ENCODE results near the gene APOA1. TPM values are rescaled to one million over a fixed set of nuclear protein-coding genes. Genes with fewer than 3 reads are reported as not detected.
"Not testable (repeated sequence)": the region's sequence is repeated elsewhere in the genome, so short reads cannot be mapped to it uniquely, and the experiment has no call there.

Gene APOA1
- polyA plus RNA-seq, 1 of the 3 experiments (the other 2 are of a cell fraction), result 0.20 TPM

- no peak overlapping the region for H3K4me2 ChIP-seq
- H3K9ac ChIP-seq, result no peak overlapping the region
- no peak for TF ChIP-seq RAD21 (IDR thresholded peaks at IDR 0.05; ENCODE audit: low read length)
- TF ChIP-seq, protein P1, sequence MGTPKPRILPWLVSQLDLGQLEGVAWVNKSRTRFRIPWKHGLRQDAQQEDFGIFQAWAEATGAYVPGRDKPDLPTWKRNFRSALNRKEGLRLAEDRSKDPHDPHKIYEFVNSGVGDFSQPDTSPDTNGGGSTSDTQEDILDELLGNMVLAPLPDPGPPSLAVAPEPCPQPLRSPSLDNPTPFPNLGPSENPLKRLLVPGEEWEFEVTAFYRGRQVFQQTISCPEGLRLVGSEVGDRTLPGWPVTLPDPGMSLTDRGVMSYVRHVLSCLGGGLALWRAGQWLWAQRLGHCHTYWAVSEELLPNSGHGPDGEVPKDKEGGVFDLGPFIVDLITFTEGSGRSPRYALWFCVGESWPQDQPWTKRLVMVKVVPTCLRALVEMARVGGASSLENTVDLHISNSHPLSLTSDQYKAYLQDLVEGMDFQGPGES (IDR thresholded peaks at IDR 0.05; ENCODE audit: low read depth, low read length), result no peak
- TF ChIP-seq NRF1 (IDR thresholded peaks at IDR 0.05; ENCODE audit: low read depth, low read length), result no peak
- TF ChIP-seq EP300 (IDR thresholded peaks at IDR 0.05; ENCODE audit: borderline replicate concordance in 1 of 2, low read depth in 1 of 2, low read length in 1 of 2), result no peak
- TF ChIP-seq PBX3 (IDR thresholded peaks at IDR 0.05), result no peak
- TF ChIP-seq, protein P2, sequence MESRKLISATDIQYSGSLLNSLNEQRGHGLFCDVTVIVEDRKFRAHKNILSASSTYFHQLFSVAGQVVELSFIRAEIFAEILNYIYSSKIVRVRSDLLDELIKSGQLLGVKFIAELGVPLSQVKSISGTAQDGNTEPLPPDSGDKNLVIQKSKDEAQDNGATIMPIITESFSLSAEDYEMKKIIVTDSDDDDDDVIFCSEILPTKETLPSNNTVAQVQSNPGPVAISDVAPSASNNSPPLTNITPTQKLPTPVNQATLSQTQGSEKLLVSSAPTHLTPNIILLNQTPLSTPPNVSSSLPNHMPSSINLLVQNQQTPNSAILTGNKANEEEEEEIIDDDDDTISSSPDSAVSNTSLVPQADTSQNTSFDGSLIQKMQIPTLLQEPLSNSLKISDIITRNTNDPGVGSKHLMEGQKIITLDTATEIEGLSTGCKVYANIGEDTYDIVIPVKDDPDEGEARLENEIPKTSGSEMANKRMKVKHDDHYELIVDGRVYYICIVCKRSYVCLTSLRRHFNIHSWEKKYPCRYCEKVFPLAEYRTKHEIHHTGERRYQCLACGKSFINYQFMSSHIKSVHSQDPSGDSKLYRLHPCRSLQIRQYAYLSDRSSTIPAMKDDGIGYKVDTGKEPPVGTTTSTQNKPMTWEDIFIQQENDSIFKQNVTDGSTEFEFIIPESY (IDR thresholded peaks at IDR 0.05; ENCODE audit: borderline replicate concordance, low read depth), result no peak
- no peak for TF ChIP-seq GATA2 (CRISPR knock-in tag; IDR thresholded peaks at IDR 0.05)
- TF ChIP-seq POLR2AphosphoS5 (IDR thresholded peaks at IDR 0.05; ENCODE audit: low read depth, low read length), result no peak
- TF ChIP-seq TAF1 (IDR thresholded peaks at IDR 0.05; ENCODE audit: borderline replicate concordance, low read depth, low read length), result no peak
- no peak for TF ChIP-seq MAX (IDR thresholded peaks at IDR 0.05; ENCODE audit: low read depth)
- TF ChIP-seq FOXM1 (IDR thresholded peaks at IDR 0.05; ENCODE audit: low read depth), result no peak
- no peak for TF ChIP-seq FOSL2 (IDR thresholded peaks at IDR 0.05; ENCODE audit: borderline replicate concordance, low read depth)
- no peak for TF ChIP-seq MXI1 (IDR thresholded peaks at IDR 0.05; ENCODE audit: low read depth, low read length)
- H3K4me3 ChIP-seq (ENCODE audit: low read depth in 2 of 2, low read length in 1 of 2), result no peak overlapping the region
- no peaks in the 10 kb centered on the region for H3K79me2 ChIP-seq (ENCODE audit: insufficient read depth)
- WGBS (ENCODE audit: low lambda C conversion rate), result 32% methylated on average over 3 of the region's 3 CpGs
- no peaks in the 10 kb centered on the region for H3F3A ChIP-seq (replicated peaks; ENCODE audit: insufficient read depth)
- DNase-seq, result no peak
- no peaks in the 10 kb centered on the region for H3K9me3 ChIP-seq
- H3K36me3 ChIP-seq (replicated peaks in 1 of 2; ENCODE audit: control insufficient read depth in 1 of 2, insufficient read depth in 2 of 2, low read length in 1 of 2), result no peaks in the 10 kb centered on the region
- no peaks in the 10 kb centered on the region for H3K27me3 ChIP-seq (ENCODE audit: insufficient read depth)
- no peaks in the 10 kb centered on the region for H4K20me1 ChIP-seq (ENCODE audit: insufficient read depth)
- no peak overlapping the region for H3K27ac ChIP-seq (ENCODE audit: low read depth in 2 of 2, low read length in 1 of 2)
- H2AFZ ChIP-seq (ENCODE audit: low read depth), result 0 out of 2 replicates have a peak overlapping the region, but pooled peaks have one; percentile 29
- H3K9me2 ChIP-seq, result no peaks in the 10 kb centered on the region
- CTCF ChIA-PET, result interaction anchor here (1.4 to 2.0 kb wide), 2 partner anchors 14 to 302 kb away, joined by 5 read pairs; no protein-coding TSS in a partner anchor
- POLR2A ChIA-PET, result no interaction called here
- no peaks in the 10 kb centered on the region for H3K4me1 ChIP-seq (ENCODE audit: control insufficient read depth in 1 of 2, insufficient read depth in 2 of 2, low read depth in 1 of 2, low read length in 1 of 2)
Observed at GRCh38 chr11:116804001-116804400, 33.4 kb downstream of the APOA1 start.

GRCh38 chr11:116801662-116802061 is 35.8 kb downstream of the APOA1 start:
- H3K9ac ChIP-seq; H3F3A ChIP-seq (replicated peaks; ENCODE audit: insufficient read depth); H3K4me1 ChIP-seq (ENCODE audit: control insufficient read depth in 1 of 2, insufficient read depth in 2 of 2, low read depth in 1 of 2, low read length in 1 of 2); H3K27ac ChIP-seq (ENCODE audit: low read depth in 2 of 2, low read length in 1 of 2); H3K9me2 ChIP-seq; H3K4me3 ChIP-seq (ENCODE audit: low read depth in 2 of 2, low read length in 1 of 2); H4K20me1 ChIP-seq (ENCODE audit: insufficient read depth); DNase-seq; H3K36me3 ChIP-seq (replicated peaks in 1 of 2; ENCODE audit: control insufficient read depth in 1 of 2, insufficient read depth in 2 of 2, low read length in 1 of 2); H3K4me2 ChIP-seq; H3K9me3 ChIP-seq; H3K27me3 ChIP-seq (ENCODE audit: insufficient read depth); POLR2A ChIA-PET; H3K79me2 ChIP-seq (ENCODE audit: insufficient read depth); H2AFZ ChIP-seq (ENCODE audit: low read depth): not testable (repeated sequence)
- CTCF ChIA-PET, result interaction anchor here (1.6 kb wide), 1 partner anchor 11 kb away, joined by 4 read pairs; the partner anchor contains the start of gene APOA5
